ENCODE measurements around the gene HIBADH. TPM values are rescaled to one million over a fixed set of nuclear protein-coding genes. Genes with fewer than 3 reads are reported as not detected.

The HIBADH gene
- total RNA-seq, 1 donor from 2014 or later = 10.3 TPM

GRCh38 chr7:27689150-27689549 lies 26.5 kb upstream of the HIBADH start:
- TF ChIP-seq, protein P1, sequence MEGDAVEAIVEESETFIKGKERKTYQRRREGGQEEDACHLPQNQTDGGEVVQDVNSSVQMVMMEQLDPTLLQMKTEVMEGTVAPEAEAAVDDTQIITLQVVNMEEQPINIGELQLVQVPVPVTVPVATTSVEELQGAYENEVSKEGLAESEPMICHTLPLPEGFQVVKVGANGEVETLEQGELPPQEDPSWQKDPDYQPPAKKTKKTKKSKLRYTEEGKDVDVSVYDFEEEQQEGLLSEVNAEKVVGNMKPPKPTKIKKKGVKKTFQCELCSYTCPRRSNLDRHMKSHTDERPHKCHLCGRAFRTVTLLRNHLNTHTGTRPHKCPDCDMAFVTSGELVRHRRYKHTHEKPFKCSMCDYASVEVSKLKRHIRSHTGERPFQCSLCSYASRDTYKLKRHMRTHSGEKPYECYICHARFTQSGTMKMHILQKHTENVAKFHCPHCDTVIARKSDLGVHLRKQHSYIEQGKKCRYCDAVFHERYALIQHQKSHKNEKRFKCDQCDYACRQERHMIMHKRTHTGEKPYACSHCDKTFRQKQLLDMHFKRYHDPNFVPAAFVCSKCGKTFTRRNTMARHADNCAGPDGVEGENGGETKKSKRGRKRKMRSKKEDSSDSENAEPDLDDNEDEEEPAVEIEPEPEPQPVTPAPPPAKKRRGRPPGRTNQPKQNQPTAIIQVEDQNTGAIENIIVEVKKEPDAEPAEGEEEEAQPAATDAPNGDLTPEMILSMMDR (IDR thresholded peaks at IDR 0.05; ENCODE audit: partially characterized antibody, unreplicated experiment) = no peak
- Mint-ChIP-seq H3K36me3 (ENCODE audit: unreplicated experiment) (no peaks in the 10 kb centered on the region), H3K4me1 (ENCODE audit: low read depth, unreplicated experiment) (peaks cover 2% of the 10 kb centered on the region), H3K9me3 (ENCODE audit: unreplicated experiment) (no peaks in the 10 kb centered on the region), H3K4me3 (ENCODE audit: unreplicated experiment) (no peak overlapping the region), H3K27me3 (ENCODE audit: unreplicated experiment) (no peaks in the 10 kb centered on the region), H3K27ac (ENCODE audit: unreplicated experiment) (no peak overlapping the region)
- no peak for DNase-seq

DNA sequence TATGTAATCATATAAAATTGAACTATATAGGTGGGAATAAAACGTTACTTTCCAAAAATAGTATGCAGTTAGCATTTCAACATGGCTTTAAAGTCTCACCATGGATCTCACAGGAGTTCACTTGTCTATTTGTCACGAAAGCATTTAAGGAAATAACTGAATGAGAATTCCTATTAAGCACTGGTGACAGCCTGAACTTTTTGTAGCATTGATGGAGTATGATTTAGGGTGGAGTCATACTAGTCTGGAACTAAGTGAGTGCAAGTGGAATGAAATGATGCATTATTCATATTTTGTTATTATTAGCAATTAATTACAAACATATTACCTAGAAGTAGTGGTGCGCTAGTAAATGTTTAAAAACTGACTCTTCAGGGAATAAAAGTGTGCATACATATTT lies 26.0 kb upstream of the HIBADH start:
- no peaks in the 10 kb centered on the region for H3K9me3 Mint-ChIP-seq (ENCODE audit: unreplicated experiment)
- H3K36me3 Mint-ChIP-seq (ENCODE audit: unreplicated experiment) = no peaks in the 10 kb centered on the region
- H3K27me3 Mint-ChIP-seq (ENCODE audit: unreplicated experiment) = no peaks in the 10 kb centered on the region
- DNase-seq = no peak
- TF ChIP-seq, protein P1 (IDR thresholded peaks at IDR 0.05; ENCODE audit: partially characterized antibody, unreplicated experiment) = no peak
- no peak overlapping the region for H3K4me3 Mint-ChIP-seq (ENCODE audit: unreplicated experiment)
- peaks cover 2% of the 10 kb centered on the region for H3K4me1 Mint-ChIP-seq (ENCODE audit: low read depth, unreplicated experiment)
- no peak overlapping the region for H3K27ac Mint-ChIP-seq (ENCODE audit: unreplicated experiment)

- Mint-ChIP-seq H3K9me3 (ENCODE audit: unreplicated experiment) (no peaks in the 10 kb centered on the region), H3K36me3 (ENCODE audit: unreplicated experiment) (no peaks in the 10 kb centered on the region), H3K27ac (ENCODE audit: unreplicated experiment) (no peak overlapping the region), H3K4me1 (ENCODE audit: low read depth, unreplicated experiment) (peaks cover 2% of the 10 kb centered on the region), H3K27me3 (ENCODE audit: unreplicated experiment) (no peaks in the 10 kb centered on the region), H3K4me3 (ENCODE audit: unreplicated experiment) (no peak overlapping the region)
- TF ChIP-seq, protein P1 (IDR thresholded peaks at IDR 0.05; ENCODE audit: partially characterized antibody, unreplicated experiment) = no peak
- no peak for DNase-seq
Measured at GRCh38 chr7:27688056-27688455, 25.4 kb upstream of the HIBADH start.

- no peak for DNase-seq
- Mint-ChIP-seq H3K9me3 (ENCODE audit: unreplicated experiment) (no peaks in the 10 kb centered on the region), H3K4me3 (ENCODE audit: unreplicated experiment) (no peak overlapping the region), H3K36me3 (ENCODE audit: unreplicated experiment) (no peaks in the 10 kb centered on the region), H3K27ac (ENCODE audit: unreplicated experiment) (no peak overlapping the region), H3K4me1 (ENCODE audit: low read depth, unreplicated experiment) (peaks cover 2% of the 10 kb centered on the region), H3K27me3 (ENCODE audit: unreplicated experiment) (no peaks in the 10 kb centered on the region)
- TF ChIP-seq, protein P1 (IDR thresholded peaks at IDR 0.05; ENCODE audit: partially characterized antibody, unreplicated experiment) = no peak
Measured at GRCh38 chr7:27686315-27686714, 23.6 kb upstream of the HIBADH start.

DNA sequence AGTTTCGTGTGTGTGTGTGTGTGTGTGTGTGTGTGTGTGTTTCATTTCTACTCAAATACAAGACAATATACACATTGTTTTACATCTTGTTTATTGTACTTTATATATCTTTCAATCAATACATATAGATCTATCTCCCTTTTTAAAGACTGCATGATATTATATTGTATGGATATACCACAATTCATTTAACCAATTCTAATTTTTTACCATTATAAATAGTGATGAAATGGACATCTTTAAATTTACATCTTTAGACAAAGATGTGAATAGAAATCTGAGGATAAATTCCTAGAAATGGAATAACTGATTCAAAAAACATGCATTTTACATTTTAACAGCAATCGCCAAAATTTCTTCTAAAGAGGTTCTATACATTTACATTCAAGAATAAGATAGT lies 23.2 kb upstream of the HIBADH start:
- H3K27ac Mint-ChIP-seq (ENCODE audit: unreplicated experiment) = no peak overlapping the region
- DNase-seq = no peak
- TF ChIP-seq, protein P1 (IDR thresholded peaks at IDR 0.05; ENCODE audit: partially characterized antibody, unreplicated experiment) = no peak
- no peak overlapping the region for H3K4me3 Mint-ChIP-seq (ENCODE audit: unreplicated experiment)
- H3K36me3 Mint-ChIP-seq (ENCODE audit: unreplicated experiment) = no peaks in the 10 kb centered on the region
- H3K4me1 Mint-ChIP-seq (ENCODE audit: low read depth, unreplicated experiment) = peaks cover 2% of the 10 kb centered on the region
- H3K27me3 Mint-ChIP-seq (ENCODE audit: unreplicated experiment) = no peaks in the 10 kb centered on the region
- no peaks in the 10 kb centered on the region for H3K9me3 Mint-ChIP-seq (ENCODE audit: unreplicated experiment)

Data from glutamatergic neuron (in vitro differentiated cells).